Measurements from ENCODE around the gene MCCC2. TPM values are rescaled to one million over a fixed set of nuclear protein-coding genes. Genes with fewer than 3 reads are reported as not detected.
"Not testable (repeated sequence)": the region's sequence is repeated elsewhere in the genome, so short reads cannot be mapped to it uniquely, and the experiment has no call there.

MCCC2 gene
- polyA plus RNA-seq, 1 donor from 2014 or later, result 8.8 TPM

DNA sequence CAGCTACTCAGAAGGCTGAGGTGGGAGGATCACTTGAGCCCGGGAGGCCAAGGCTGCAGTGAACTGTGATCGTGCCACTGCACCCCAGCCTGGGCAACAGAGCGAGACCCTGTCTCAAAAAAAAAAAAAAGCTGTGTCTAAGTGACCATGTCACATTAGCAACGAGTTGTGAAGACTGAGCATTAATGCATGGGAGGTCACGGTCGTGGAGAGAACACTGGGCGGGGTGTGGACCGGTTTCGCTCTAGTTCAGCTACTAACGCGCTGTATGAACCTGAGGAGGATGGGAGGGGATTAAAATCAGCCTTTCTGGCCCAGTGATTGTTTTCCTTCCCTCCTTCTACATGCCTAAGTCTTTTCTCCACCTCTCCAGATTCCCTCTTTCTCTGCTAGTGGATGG, 75.2 kb downstream of the MCCC2 start:
- no peaks in the 10 kb centered on the region for H3K9me2 ChIP-seq (ENCODE audit: insufficient read depth, low read length)
- H4K20me1 ChIP-seq (ENCODE audit: insufficient read depth), result no peaks in the 10 kb centered on the region
- no peaks in the 10 kb centered on the region for H3F3A ChIP-seq (ENCODE audit: insufficient read depth, low read length, poor library complexity, severe bottlenecking)
- TF ChIP-seq EZH2 (IDR thresholded peaks at IDR 0.05; ENCODE audit: borderline replicate concordance, insufficient read depth, low read length, poor library complexity, severe bottlenecking), result no peak
- TF ChIP-seq, protein P1, sequence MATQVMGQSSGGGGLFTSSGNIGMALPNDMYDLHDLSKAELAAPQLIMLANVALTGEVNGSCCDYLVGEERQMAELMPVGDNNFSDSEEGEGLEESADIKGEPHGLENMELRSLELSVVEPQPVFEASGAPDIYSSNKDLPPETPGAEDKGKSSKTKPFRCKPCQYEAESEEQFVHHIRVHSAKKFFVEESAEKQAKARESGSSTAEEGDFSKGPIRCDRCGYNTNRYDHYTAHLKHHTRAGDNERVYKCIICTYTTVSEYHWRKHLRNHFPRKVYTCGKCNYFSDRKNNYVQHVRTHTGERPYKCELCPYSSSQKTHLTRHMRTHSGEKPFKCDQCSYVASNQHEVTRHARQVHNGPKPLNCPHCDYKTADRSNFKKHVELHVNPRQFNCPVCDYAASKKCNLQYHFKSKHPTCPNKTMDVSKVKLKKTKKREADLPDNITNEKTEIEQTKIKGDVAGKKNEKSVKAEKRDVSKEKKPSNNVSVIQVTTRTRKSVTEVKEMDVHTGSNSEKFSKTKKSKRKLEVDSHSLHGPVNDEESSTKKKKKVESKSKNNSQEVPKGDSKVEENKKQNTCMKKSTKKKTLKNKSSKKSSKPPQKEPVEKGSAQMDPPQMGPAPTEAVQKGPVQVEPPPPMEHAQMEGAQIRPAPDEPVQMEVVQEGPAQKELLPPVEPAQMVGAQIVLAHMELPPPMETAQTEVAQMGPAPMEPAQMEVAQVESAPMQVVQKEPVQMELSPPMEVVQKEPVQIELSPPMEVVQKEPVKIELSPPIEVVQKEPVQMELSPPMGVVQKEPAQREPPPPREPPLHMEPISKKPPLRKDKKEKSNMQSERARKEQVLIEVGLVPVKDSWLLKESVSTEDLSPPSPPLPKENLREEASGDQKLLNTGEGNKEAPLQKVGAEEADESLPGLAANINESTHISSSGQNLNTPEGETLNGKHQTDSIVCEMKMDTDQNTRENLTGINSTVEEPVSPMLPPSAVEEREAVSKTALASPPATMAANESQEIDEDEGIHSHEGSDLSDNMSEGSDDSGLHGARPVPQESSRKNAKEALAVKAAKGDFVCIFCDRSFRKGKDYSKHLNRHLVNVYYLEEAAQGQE (IDR thresholded peaks at IDR 0.05; ENCODE audit: borderline replicate concordance), result no peak
- H3K9me3 ChIP-seq (ENCODE audit: low read length), result no peaks in the 10 kb centered on the region
- no peak overlapping the region for H2AFZ ChIP-seq (ENCODE audit: low read depth, low read length)
- H3K9ac ChIP-seq (ENCODE audit: low read length), result no peak overlapping the region
- no peak overlapping the region for H3K4me2 ChIP-seq (ENCODE audit: low read length)
- H3K79me2 ChIP-seq (replicated peaks; ENCODE audit: insufficient read depth, low read length), result no peaks in the 10 kb centered on the region
- H3K27ac ChIP-seq (ENCODE audit: low read length), result no peak overlapping the region
- no peak overlapping the region for H3K4me3 ChIP-seq (ENCODE audit: low read length)
- no peaks in the 10 kb centered on the region for H3K27me3 ChIP-seq (ENCODE audit: insufficient read depth, low read depth, low read length)
- H3K36me3 ChIP-seq (ENCODE audit: insufficient read depth, low read length), result no peaks in the 10 kb centered on the region

DNA sequence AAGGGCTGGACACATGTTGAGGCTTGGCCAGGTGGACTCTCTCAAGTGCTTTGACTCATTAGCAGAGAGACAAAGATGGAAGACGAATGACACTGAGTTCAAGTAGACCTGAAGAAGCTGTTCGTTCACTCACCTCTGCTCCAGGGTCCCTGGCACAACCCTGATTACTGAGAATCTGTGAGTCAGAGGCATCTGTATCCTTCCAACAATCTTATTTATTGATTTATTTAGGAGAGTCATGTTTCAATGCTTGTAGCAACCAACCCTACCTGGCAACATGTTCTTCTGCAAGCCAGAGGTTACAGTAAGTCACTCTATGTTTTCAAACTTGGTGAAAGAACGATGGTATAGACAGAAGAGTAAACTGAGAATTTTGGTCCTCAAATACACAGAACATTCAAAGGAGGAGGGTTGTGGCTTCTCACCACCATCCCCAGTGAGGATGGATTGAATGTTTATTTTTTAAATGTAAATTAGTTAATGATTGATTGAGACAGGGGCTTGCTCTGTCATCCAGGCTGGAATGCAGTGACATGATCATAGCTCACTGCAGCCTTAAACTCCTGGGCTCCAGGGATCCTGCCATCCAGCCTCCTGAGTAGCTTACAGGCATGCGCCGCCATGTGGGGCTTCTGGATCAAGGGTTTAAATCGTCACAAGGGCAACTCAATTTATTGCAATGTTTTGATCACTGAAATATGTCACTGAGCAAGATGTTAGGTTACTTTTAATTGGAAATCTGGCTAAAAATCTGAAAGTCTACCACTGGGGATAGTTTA, 76.2 kb downstream of the MCCC2 start:
- Histone ChIP-seq H3K9me3 (ENCODE audit: low read length) (no peaks in the 10 kb centered on the region), H3K9me2 (ENCODE audit: insufficient read depth, low read length) (no peaks in the 10 kb centered on the region), H4K20me1 (ENCODE audit: insufficient read depth) (no peaks in the 10 kb centered on the region), H2AFZ (ENCODE audit: low read depth, low read length) (no peak overlapping the region), H3K79me2 (replicated peaks; ENCODE audit: insufficient read depth, low read length) (no peaks in the 10 kb centered on the region), H3K9ac (ENCODE audit: low read length) (no peak overlapping the region), H3F3A (ENCODE audit: insufficient read depth, low read length, poor library complexity, severe bottlenecking) (no peaks in the 10 kb centered on the region), H3K36me3 (ENCODE audit: insufficient read depth, low read length) (no peaks in the 10 kb centered on the region), H3K4me3 (ENCODE audit: low read length) (no peak overlapping the region), H3K27ac (ENCODE audit: low read length) (no peak overlapping the region), H3K27me3 (ENCODE audit: insufficient read depth, low read depth, low read length) (no peaks in the 10 kb centered on the region), H3K4me2 (ENCODE audit: low read length) (no peak overlapping the region)
- TF ChIP-seq MXI1 (conservative IDR thresholded peaks at IDR 0.05; ENCODE audit: poor library complexity, severe bottlenecking), result no peak
- TF ChIP-seq SMC3 (conservative IDR thresholded peaks at IDR 0.05; ENCODE audit: poor library complexity), result no peak
- TF ChIP-seq, protein P1 (IDR thresholded peaks at IDR 0.05; ENCODE audit: borderline replicate concordance), result no peak
- TF ChIP-seq EZH2 (IDR thresholded peaks at IDR 0.05; ENCODE audit: borderline replicate concordance, insufficient read depth, low read length, poor library complexity, severe bottlenecking), result no peak
- TF ChIP-seq POLR2AphosphoS5 (IDR thresholded peaks at IDR 0.05), result no peak

DNA sequence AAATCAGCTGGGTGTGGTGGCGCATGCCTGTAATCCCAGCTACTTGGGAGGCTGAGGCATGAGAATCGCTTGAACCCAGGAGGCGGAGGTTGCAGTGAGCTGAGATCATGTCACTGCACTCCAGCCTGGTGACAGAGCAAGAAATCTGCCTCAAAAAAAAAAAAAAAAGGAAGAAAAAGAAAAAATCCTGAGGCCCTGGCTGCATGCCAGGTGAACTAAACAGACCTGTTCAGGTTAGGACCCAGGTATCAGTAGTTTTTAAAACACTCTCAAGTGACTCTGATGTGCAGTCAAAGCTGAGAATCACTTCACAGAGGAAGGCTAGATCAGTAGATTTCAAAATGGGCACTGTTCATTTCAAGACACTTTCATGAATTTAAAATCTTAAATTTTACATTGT, 77.5 kb downstream of the MCCC2 start:
- H3K9ac ChIP-seq (ENCODE audit: low read length); H2AFZ ChIP-seq (ENCODE audit: low read depth, low read length); H3K4me3 ChIP-seq (ENCODE audit: low read length); H3K9me2 ChIP-seq (ENCODE audit: insufficient read depth, low read length); H3K9me3 ChIP-seq (ENCODE audit: low read length); H3F3A ChIP-seq (ENCODE audit: insufficient read depth, low read length, poor library complexity, severe bottlenecking); H3K79me2 ChIP-seq (replicated peaks; ENCODE audit: insufficient read depth, low read length); H3K4me2 ChIP-seq (ENCODE audit: low read length); H4K20me1 ChIP-seq (ENCODE audit: insufficient read depth); H3K36me3 ChIP-seq (ENCODE audit: insufficient read depth, low read length); H3K27ac ChIP-seq (ENCODE audit: low read length); H3K27me3 ChIP-seq (ENCODE audit: insufficient read depth, low read depth, low read length): not testable (repeated sequence)
